Activated CD8-positive, alpha-beta T cell treated with anti-CD3 and anti-CD28 coated beads, Interleukin-2, amount 10 ng/mL, durations not matched to agents 7 days and 5 days (primary cell): Measurements from ENCODE around the gene RBKS. TPM values are rescaled to one million over a fixed set of nuclear protein-coding genes. Genes with fewer than 3 reads are reported as not detected.

Experiments
- ATAC-seq: fragments of 150-1000 bp; cut with Tn5 transposase; one replicate; pipeline ENCODE4 v1.10.0; 2021; ENCODE audit warnings: moderate library complexity
- CTCF ChIA-PET: fragments of 350-600 bp; sonication (Branson Sonifier 250); formaldehyde crosslinking; loops from one replicate; lab custom pipeline; 2021; ENCODE audit warnings: antibody characterized with exemption; lab: Charles Lee
- POLR2A ChIA-PET: fragments of 350-600 bp; sonication (Branson Sonifier 250); formaldehyde crosslinking; loops from one replicate; lab custom pipeline; 2021; ENCODE audit warnings: antibody characterized with exemption; lab: Charles Lee
- DNase-seq: peaks from one replicate; pipeline ENCODE4 v3.0.0-alpha.2; 2020
- H3K27ac Mint-ChIP-seq: one replicate; pipeline ENCODE4 v1.8.0; 2021; ENCODE audit warnings: mild to moderate bottlenecking, mixed read lengths
- H3K27me3 Mint-ChIP-seq: one replicate; pipeline ENCODE4 v1.8.0; 2021; ENCODE audit warnings: low read depth, mixed read lengths
- H3K36me3 Mint-ChIP-seq: one replicate; pipeline ENCODE4 v1.8.0; 2021; ENCODE audit warnings: low read depth, mixed read lengths
- H3K4me1 Mint-ChIP-seq: one replicate; pipeline ENCODE4 v1.8.0; 2021; ENCODE audit warnings: low read depth, mixed read lengths
- H3K4me3 Mint-ChIP-seq: one replicate; pipeline ENCODE4 v1.8.0; 2021; ENCODE audit warnings: mild to moderate bottlenecking, mixed read lengths
- H3K9me3 Mint-ChIP-seq: one replicate; pipeline ENCODE4 v1.8.0; 2022; ENCODE audit warnings: mixed read lengths; ENCODE audit not compliant: insufficient read depth
- total RNA-seq, 2 experiments: library from RNA; stranded (reverse); gene quantifications; one replicate each; pipeline ENCODE4 v1.2.3, GENCODE V29; 2021

The RBKS gene
- total RNA-seq, 2 experiments from 2014 or later: 1.5 to 1.6 TPM

- DNase-seq (no peak), ATAC-seq (no peak)
- H3K9me3 Mint-ChIP-seq: no peaks in the 10 kb centered on the region
- ChIA-PET CTCF (interaction anchor here (0.9 kb wide), 1 partner anchor 11 kb away, joined by 3 read pairs; no protein-coding TSS in a partner anchor), POLR2A (interaction anchor here (0.6 kb wide), 1 partner anchor 42 kb away, joined by 3 read pairs; no protein-coding TSS in a partner anchor)
- H3K36me3 Mint-ChIP-seq: no peaks in the 10 kb centered on the region
- no peak overlapping the region for H3K27ac Mint-ChIP-seq
- H3K27me3 Mint-ChIP-seq: no peaks in the 10 kb centered on the region
- H3K4me3 Mint-ChIP-seq: no peak overlapping the region
- no peaks in the 10 kb centered on the region for H3K4me1 Mint-ChIP-seq
Observed at GRCh38 chr2:27806311-27807059, 83.7 kb downstream of the RBKS start.

DNA sequence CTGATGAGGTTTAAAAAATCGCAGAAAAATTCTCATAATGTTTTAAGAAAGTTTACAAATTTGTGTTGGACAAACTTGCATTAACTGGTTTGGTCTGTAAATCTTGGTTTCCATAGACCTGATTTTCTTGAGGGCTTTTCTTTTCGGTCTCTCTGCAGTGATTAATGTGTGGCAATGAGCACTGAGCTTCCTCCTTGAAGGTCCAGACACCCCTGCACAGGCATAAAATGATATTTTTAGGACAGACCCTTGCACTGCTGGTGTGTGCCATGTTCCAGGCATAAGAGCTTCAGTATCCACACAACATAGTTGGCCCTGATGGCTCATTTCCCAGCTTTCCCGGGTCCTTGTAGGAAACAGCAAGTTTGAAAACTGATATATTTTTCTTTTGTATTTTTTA lies 85.0 kb downstream of the RBKS start:
- H3K9me3 Mint-ChIP-seq: no peaks in the 10 kb centered on the region
- no peaks in the 10 kb centered on the region for H3K36me3 Mint-ChIP-seq
- ATAC-seq (no peak), DNase-seq (no peak)
- ChIA-PET CTCF (interaction anchor here (1.3 kb wide), 1 partner anchor 33 kb away, joined by 3 read pairs; no protein-coding TSS in a partner anchor), POLR2A (no interaction called here)
- H3K4me1 Mint-ChIP-seq: no peaks in the 10 kb centered on the region
- H3K27ac Mint-ChIP-seq: no peak overlapping the region
- H3K4me3 Mint-ChIP-seq: no peak overlapping the region
- H3K27me3 Mint-ChIP-seq: no peaks in the 10 kb centered on the region

GRCh38 chr2:27804146-27804545 lies 86.0 kb downstream of the RBKS start:
- ATAC-seq (no peak), DNase-seq (no peak)
- POLR2A ChIA-PET: interaction anchor here (0.6 kb wide), 1 partner anchor 689 kb away, joined by 3 read pairs; no protein-coding TSS in a partner anchor
- Mint-ChIP-seq H3K27ac (no peak overlapping the region), H3K27me3 (no peaks in the 10 kb centered on the region), H3K4me3 (no peak overlapping the region), H3K9me3 (no peaks in the 10 kb centered on the region), H3K4me1 (no peaks in the 10 kb centered on the region), H3K36me3 (no peaks in the 10 kb centered on the region)
- CTCF ChIA-PET: interaction anchor here (1.3 kb wide), 1 partner anchor 32 kb away, joined by 3 read pairs; no protein-coding TSS in a partner anchor

DNA sequence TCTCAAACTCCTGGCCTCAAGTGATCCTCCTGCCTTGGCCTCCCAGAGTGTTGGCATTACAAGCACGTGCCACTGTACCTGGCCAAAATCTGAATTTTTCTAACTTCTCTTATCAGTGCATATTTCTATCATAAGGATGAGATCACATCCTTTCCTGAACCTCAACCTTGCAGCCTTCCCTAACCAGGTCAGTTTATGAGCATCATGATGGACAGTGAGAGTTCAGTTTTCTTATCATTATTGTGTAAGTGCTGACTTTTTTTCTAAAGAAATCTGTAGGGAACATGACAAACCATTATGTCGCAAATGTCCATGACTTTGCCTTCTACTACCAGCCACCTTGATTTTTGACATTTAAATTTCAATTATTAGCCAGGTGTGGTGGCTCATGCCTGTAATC lies 87.1 kb downstream of the RBKS start:
- no peaks in the 10 kb centered on the region for H3K36me3 Mint-ChIP-seq
- DNase-seq (no peak), ATAC-seq (no peak)
- no peaks in the 10 kb centered on the region for H3K4me1 Mint-ChIP-seq
- POLR2A ChIA-PET: no interaction called here
- H3K9me3 Mint-ChIP-seq: no peaks in the 10 kb centered on the region
- no peaks in the 10 kb centered on the region for H3K27me3 Mint-ChIP-seq
- no peak overlapping the region for H3K4me3 Mint-ChIP-seq
- H3K27ac Mint-ChIP-seq: no peak overlapping the region
- CTCF ChIA-PET: no interaction called here

DNA sequence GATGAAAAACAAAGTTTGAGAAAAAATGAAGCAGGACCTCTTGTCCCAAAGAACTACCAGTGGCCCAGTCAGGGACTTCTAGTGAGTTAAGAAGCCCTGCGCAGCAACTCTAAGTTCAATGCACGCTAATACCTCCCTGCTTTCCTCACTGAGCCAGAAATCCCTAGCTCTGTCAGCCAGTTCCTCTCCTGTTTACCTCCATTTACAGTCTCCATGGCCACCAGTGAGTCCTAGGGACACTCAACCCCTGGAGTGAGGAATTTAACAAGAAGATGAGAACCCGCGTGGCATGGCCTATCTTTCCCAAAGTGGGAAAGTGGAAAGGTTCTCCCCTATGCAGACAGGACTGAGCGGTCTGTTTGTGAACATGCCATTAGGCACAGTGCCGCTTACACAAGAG lies 87.6 kb downstream of the RBKS start:
- CTCF ChIA-PET: no interaction called here
- H3K4me1 Mint-ChIP-seq: no peaks in the 10 kb centered on the region
- no peak for DNase-seq
- no peaks in the 10 kb centered on the region for H3K36me3 Mint-ChIP-seq
- H3K27me3 Mint-ChIP-seq: no peaks in the 10 kb centered on the region
- ATAC-seq: no peak
- no peak overlapping the region for H3K27ac Mint-ChIP-seq
- no peaks in the 10 kb centered on the region for H3K9me3 Mint-ChIP-seq
- POLR2A ChIA-PET: no interaction called here
- H3K4me3 Mint-ChIP-seq: no peak overlapping the region

DNA sequence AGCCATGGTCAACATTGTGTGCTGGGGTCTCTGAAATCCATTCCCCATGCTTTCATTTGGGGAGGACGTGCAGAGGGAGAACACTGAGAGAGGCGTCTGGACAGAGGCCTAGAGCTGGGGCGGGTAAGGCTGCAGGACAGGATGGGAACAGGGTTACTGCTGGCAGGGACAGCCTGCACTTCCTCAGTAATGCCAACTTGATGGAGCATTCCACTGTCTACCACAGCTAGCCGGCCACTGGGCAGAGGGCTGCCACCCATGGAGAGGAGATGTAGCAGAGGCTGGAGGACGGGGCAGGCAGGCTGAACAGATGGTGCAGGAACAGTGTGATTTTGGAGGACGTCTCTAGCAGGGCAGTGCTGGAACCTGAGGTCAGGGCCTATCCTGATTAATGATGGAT lies 89.3 kb downstream of the RBKS start:
- Mint-ChIP-seq H3K9me3 (no peaks in the 10 kb centered on the region), H3K4me1 (no peaks in the 10 kb centered on the region), H3K36me3 (no peaks in the 10 kb centered on the region), H3K4me3 (no peak overlapping the region), H3K27me3 (no peaks in the 10 kb centered on the region), H3K27ac (no peak overlapping the region)
- ATAC-seq: no peak
- ChIA-PET POLR2A (no interaction called here), CTCF (no interaction called here)
- no peak for DNase-seq

DNA sequence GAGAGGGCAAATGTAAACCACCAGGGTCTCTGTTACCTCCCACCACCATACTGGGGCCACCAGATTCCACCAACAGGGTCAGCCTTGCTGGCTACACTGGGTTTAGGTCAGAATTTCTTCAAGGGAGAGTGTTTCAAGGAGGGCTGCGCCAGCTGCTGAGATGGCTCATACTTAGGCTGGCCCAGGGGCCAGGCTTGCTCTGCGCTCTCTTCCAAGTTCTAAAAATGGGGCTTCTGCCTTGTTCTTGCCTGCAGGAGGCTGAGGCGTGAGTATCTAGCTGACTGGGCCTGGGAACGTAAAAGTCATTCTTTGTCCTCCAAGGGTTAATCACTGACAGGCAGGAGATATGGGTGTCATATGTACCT lies 90.6 kb downstream of the RBKS start:
- POLR2A ChIA-PET: no interaction called here
- no peaks in the 10 kb centered on the region for H3K27me3 Mint-ChIP-seq
- ATAC-seq: no peak

DNA sequence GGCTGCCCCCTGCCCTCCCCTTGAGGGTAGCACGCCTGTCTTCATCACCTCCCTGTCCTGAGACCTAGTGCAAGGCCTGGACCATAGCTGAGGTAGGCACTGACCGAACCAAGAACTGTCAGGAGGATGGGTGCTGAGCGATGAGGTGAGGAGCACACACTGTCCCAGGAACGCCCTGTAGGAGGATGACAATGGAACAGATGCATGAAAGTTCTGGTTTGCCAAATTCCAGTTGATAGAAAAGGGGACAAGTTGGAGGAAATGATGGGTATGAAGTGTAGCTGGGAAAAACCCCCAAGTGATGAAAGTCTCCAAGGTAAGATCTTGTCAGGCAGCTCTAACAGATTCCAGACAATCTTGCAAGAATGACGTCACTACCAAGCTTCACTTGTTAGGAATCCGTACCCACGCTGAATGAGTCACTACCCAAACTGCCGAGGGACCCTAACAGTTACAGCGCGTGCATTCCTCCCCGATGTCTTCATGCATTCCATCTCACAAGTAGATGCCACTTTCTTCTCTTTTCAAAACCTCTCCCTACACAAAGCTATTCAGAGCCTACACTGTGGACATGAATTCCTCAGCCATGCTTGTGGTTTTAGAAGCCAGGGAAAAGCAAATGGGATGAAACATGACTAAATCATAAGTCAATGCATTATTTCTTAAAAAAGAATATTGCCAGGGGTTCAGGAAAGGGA lies 91.1 kb downstream of the RBKS start:
- CTCF ChIA-PET: no interaction called here
- POLR2A ChIA-PET: no interaction called here
- no peak overlapping the region for H3K4me3 Mint-ChIP-seq
- H3K27ac Mint-ChIP-seq: no peak overlapping the region
- no peak for ATAC-seq
- no peaks in the 10 kb centered on the region for H3K36me3 Mint-ChIP-seq
- H3K27me3 Mint-ChIP-seq: no peaks in the 10 kb centered on the region
- no peak for DNase-seq
- H3K9me3 Mint-ChIP-seq: no peaks in the 10 kb centered on the region
- H3K4me1 Mint-ChIP-seq: no peaks in the 10 kb centered on the region

More for the DNA sequence above, 90.6 kb downstream of the RBKS start:
- Mint-ChIP-seq H3K27ac (no peak overlapping the region), H3K4me3 (no peak overlapping the region), H3K9me3 (no peaks in the 10 kb centered on the region), H3K4me1 (no peaks in the 10 kb centered on the region), H3K36me3 (no peaks in the 10 kb centered on the region)
- no peak for DNase-seq
- CTCF ChIA-PET: no interaction called here

DNA sequence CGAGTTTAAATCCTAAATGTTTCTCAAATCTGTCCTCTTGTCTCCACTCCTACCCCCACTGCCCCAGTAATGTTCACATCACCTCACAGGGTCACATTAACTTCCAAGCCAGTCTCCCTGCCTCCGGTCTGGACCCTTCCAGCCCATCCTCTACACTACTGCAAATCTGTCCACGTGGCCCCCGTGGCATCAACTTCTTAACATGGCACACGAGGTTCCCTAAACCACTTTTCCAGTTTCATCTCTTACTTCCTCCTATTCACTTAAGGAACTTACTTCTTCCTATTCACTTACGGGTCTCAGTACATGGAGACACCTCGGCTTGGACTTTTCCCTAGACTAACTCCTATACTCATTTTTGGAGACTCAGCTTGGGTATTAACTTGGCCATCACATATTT lies 91.7 kb downstream of the RBKS start:
- Mint-ChIP-seq H3K4me1 (no peaks in the 10 kb centered on the region), H3K4me3 (no peak overlapping the region), H3K27me3 (no peaks in the 10 kb centered on the region), H3K9me3 (no peaks in the 10 kb centered on the region), H3K27ac (no peak overlapping the region), H3K36me3 (no peaks in the 10 kb centered on the region)
- ChIA-PET CTCF (no interaction called here), POLR2A (no interaction called here)
- DNase-seq (no peak), ATAC-seq (no peak)

DNA sequence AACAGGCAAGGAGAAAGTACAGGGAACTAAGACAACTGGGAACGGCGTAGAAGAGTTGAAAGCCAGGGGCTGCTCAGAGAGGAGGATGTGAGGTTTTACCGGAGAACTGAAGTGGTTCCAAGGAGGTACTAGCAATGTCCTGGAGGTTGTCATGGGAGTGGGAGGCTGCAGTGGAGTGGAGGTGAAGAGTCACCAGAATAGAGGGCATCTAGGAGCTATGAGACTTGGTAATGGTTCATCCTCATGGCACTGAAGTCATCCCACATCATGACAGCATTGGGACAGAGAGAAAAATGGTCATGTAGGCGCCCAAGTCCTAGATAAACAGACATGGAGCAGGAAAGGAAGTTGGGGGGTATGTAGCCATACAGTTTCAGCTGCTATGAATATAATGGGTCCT lies 92.3 kb downstream of the RBKS start:
- ATAC-seq: no peak
- Mint-ChIP-seq H3K27me3 (no peaks in the 10 kb centered on the region), H3K4me1 (no peaks in the 10 kb centered on the region), H3K9me3 (no peaks in the 10 kb centered on the region), H3K36me3 (no peaks in the 10 kb centered on the region), H3K27ac (no peak overlapping the region), H3K4me3 (no peak overlapping the region)
- CTCF ChIA-PET: no interaction called here
- POLR2A ChIA-PET: no interaction called here
- no peak for DNase-seq

GRCh38 chr2:27796791-27797765 lies 93.1 kb downstream of the RBKS start:
- H3K9me3 Mint-ChIP-seq: no peaks in the 10 kb centered on the region
- no peak for DNase-seq

More at GRCh38 chr2:27796791-27797765, 93.1 kb downstream of the RBKS start:
- Mint-ChIP-seq H3K27me3 (no peaks in the 10 kb centered on the region), H3K27ac (no peak overlapping the region), H3K4me1 (no peaks in the 10 kb centered on the region), H3K4me3 (no peak overlapping the region), H3K36me3 (no peaks in the 10 kb centered on the region)
- ChIA-PET POLR2A (no interaction called here), CTCF (no interaction called here)
- no peak for ATAC-seq
